Esophagus squamous epithelium (tissue), 5 donors: ENCODE measurements around the gene KCTD1. TPM values are rescaled to one million over a fixed set of nuclear protein-coding genes. Genes with fewer than 3 reads are reported as not detected.

Experiments
- DNase-seq: peaks from one replicate; lab custom pipeline; 2025; lab: John Stamatoyannopoulos, UW
- H3K27ac ChIP-seq, 4 donors: fragments of 200-600 bp; sonication (generic); one replicate each; pipeline ENCODE4 v1.5.1; 2016 to 2019; ENCODE audit warnings: mild to moderate bottlenecking in 1 of 4
- H3K27me3 ChIP-seq, 4 donors: fragments of 200-600 bp; sonication (generic); 1 replicate in 3 of 4; 2 replicates in 1 of 4; pipeline versions ENCODE4 v1.5.1 to v1.6.0; 2017 to 2021; ENCODE audit warnings: antibody characterized with exemption in 1 of 4
- H3K36me3 ChIP-seq, 3 donors: fragments of 200-600 bp; sonication (generic); one replicate each; pipeline ENCODE4 v1.5.1; 2016 to 2019
- H3K4me1 ChIP-seq, 3 donors: fragments of 200-600 bp; sonication (generic); one replicate each; pipeline ENCODE4 v1.5.1; 2017 to 2019
- H3K4me3 ChIP-seq, 4 donors: fragments of 200-600 bp; sonication (generic); 1 replicate in 3 of 4; 2 replicates in 1 of 4; pipeline ENCODE4 v1.5.1; 2016 to 2019; ENCODE audit warnings: mild to moderate bottlenecking in 2 of 4, moderate library complexity in 1 of 4
- H3K9me3 ChIP-seq, 3 donors: fragments of 200-600 bp; sonication (generic); one replicate each; pipeline ENCODE4 v1.5.1; 2016 to 2019
- POLR2A ChIP-seq, 4 donors: fragments of 450-650 bp; IDR thresholded peaks; one replicate each; pipeline ENCODE4 v1.6.1; 2017; ENCODE audit warnings: antibody characterized with exemption in 4 of 4, mild to moderate bottlenecking in 4 of 4, moderate library complexity in 3 of 4
- WGBS, 2 donors: methylation state at CpG; one replicate each; pipeline ENCODE4 v1.1.5; 2018; 5-methylcytosine and 5-hydroxymethylcytosine counted together
- intact Hi-C: fragments of 100-400 bp; cut with DNase I; formaldehyde crosslinking; loops from one replicate; pipeline ENCODE4 v1.15.0; 2022
- total RNA-seq, 4 donors: library from RNA; depleted of rRNA; stranded (reverse); fragments of >200 nt; gene quantifications; one replicate each; pipeline ENCODE4 v1.1.0, GENCODE V29; 2016
- TF ChIP-seq, protein P1 (sequence below), 6 experiments: fragments of 450-650 bp in 4 of 6; fragments of 200-600 bp in 2 of 6; sonication (generic) in 2 of 6; IDR thresholded peaks; one replicate each; pipeline ENCODE4 v1.5.1; 2016 to 2019; ENCODE audit warnings: antibody characterized with exemption in 6 of 6, mild to moderate bottlenecking in 4 of 6, moderate library complexity in 4 of 6
- donor health status: DM: yes; HTN: yes; CAD: no.

Gene KCTD1
- total RNA-seq, 4 donors from 2014 or later: 46.0 to 67.1 (median 56.6) TPM

DNA sequence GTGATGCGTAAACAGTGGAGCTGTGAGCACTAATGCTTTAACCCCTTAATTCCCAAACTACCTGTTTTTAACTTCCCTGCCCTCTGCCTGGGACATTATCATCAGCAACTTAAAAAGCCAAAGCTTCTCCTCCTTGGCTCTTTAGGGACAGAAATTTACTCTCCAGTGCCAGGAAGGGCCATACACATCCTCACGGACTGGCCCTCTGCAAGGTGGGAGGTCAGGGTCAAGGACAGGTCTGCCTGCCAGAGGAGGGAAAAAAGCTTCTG lies 21.5 kb downstream of the KCTD1 start:
- no peaks in the 10 kb centered on the region for H3K9me3 ChIP-seq
- no peak for TF ChIP-seq POLR2A (IDR thresholded peaks at IDR 0.05)
- TF ChIP-seq, protein P1, sequence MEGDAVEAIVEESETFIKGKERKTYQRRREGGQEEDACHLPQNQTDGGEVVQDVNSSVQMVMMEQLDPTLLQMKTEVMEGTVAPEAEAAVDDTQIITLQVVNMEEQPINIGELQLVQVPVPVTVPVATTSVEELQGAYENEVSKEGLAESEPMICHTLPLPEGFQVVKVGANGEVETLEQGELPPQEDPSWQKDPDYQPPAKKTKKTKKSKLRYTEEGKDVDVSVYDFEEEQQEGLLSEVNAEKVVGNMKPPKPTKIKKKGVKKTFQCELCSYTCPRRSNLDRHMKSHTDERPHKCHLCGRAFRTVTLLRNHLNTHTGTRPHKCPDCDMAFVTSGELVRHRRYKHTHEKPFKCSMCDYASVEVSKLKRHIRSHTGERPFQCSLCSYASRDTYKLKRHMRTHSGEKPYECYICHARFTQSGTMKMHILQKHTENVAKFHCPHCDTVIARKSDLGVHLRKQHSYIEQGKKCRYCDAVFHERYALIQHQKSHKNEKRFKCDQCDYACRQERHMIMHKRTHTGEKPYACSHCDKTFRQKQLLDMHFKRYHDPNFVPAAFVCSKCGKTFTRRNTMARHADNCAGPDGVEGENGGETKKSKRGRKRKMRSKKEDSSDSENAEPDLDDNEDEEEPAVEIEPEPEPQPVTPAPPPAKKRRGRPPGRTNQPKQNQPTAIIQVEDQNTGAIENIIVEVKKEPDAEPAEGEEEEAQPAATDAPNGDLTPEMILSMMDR (IDR thresholded peaks at IDR 0.05): no peak
- intact Hi-C loops: no loop called here
- H3K4me1 ChIP-seq: peaks cover 0 to 37% (median 3%) of the 10 kb centered on the region in 3 donors
- H3K36me3 ChIP-seq: peaks cover 0 to 9% (median 0%) of the 10 kb centered on the region in 3 donors
- 55 to 62% methylated on average over 2 of the region's 2 CpGs for whole genome bisulfite sequencing, 2 donors
- no peak overlapping the region for H3K27ac ChIP-seq
- no peak for DNase-seq
- H3K4me3 ChIP-seq: no peak overlapping the region
- H3K27me3 ChIP-seq: no peaks in the 10 kb centered on the region

DNA sequence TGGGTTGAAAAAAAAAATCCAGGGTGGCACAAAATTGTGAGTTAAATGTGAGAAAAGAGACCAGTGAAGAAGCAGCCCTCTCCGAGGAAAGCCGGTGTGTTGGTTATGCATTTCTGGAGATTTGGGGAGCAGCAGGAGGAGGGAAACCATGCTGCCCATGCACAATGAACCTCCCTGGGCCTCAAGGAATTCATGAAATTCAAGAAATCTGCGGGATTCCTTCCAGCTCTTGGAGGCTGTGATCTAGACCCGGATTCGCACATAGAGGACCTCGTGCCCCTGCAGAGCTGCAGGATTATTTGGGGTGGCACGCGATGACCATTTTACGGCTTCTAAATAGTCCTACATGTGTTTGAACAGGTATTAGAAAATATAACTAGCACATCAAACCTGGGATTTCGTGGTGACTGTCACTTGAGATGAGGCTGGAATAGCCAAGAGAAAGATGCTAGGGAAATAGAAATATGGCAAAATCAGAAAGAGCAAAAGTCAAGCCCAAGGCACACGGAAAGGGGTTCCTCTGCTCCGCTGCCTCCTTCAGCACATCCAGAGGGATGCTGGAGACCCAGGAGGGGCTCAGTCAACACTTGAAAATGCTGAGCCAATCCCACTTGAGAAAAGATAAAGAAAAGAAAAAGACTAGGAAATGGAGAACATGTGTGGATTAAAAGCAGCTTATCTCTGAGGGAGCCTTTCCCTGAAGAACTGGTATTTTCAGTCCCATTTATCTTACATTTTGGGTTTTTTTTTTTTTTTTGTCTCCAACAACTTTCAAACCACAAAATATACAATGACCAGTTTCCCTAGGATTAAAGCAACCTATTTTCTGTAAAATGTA lies 22.0 kb downstream of the KCTD1 start:
- 77 to 86% methylated on average over 12 of the region's 12 CpGs for WGBS, 2 donors
- DNase-seq: no peak

DNA sequence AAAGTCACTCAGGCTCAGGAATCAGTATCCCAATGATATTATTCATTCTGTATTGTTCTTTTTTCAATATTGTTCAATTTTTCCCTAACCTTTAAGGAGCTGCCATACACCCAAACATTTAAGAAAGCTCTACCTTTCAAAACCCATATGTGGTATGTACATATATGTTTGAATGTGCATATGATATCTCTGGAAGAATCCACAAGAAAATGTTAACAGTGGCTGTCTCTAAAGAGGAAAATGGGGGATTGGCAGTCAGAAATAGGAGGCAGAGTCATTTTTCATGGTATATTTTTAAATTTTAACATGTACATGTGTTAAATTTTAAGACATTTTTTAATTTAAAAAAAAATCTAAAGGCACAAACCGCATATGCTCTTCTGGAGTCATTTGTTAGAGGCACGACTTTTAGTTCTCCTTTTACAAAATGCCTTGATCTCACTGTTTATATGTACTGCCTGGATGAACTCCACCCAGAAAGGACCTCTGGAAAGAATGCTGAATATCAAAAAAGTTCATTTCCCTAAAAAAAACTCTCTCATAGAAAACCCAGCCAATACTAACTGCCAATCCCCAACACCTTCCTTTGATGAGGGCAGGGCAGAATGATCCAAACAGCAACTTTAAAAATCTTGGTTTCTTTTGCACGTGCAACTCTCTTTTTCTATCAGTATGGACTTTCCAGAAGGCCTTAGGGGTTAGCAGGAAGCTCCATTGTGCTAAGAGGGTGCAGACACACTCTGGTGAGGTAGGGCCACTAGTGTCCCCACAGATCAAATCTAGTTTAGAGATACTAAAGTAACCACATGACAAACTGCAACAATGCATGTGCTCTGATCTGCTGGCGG lies 23.6 kb downstream of the KCTD1 start:
- peaks cover 0 to 43% (median 3%) of the 10 kb centered on the region in 3 donors for H3K4me1 ChIP-seq
- H3K27ac ChIP-seq: no peak overlapping the region
- peaks cover 0 to 9% (median 0%) of the 10 kb centered on the region in 3 donors for H3K36me3 ChIP-seq
- H3K27me3 ChIP-seq: no peaks in the 10 kb centered on the region
- 68% methylated on average over 4 of the region's 4 CpGs for WGBS, 2 donors
- DNase-seq: no peak
- TF ChIP-seq, protein P1 (IDR thresholded peaks at IDR 0.05): no peak
- TF ChIP-seq POLR2A (IDR thresholded peaks at IDR 0.05): no peak
- intact Hi-C loops: no loop called here
- no peak overlapping the region for H3K4me3 ChIP-seq
- H3K9me3 ChIP-seq: no peaks in the 10 kb centered on the region

More for the DNA sequence above, 22.0 kb downstream of the KCTD1 start:
- intact Hi-C loops: no loop called here
- Histone ChIP-seq H3K9me3 (no peaks in the 10 kb centered on the region), H3K27ac (no peak overlapping the region), H3K4me3 (no peak overlapping the region), H3K36me3 (peaks cover 0 to 9% (median 0%) of the 10 kb centered on the region in 3 donors), H3K27me3 (no peaks in the 10 kb centered on the region), H3K4me1 (peaks cover 0 to 41% (median 3%) of the 10 kb centered on the region in 3 donors)
- TF ChIP-seq POLR2A (IDR thresholded peaks at IDR 0.05): no peak

DNA sequence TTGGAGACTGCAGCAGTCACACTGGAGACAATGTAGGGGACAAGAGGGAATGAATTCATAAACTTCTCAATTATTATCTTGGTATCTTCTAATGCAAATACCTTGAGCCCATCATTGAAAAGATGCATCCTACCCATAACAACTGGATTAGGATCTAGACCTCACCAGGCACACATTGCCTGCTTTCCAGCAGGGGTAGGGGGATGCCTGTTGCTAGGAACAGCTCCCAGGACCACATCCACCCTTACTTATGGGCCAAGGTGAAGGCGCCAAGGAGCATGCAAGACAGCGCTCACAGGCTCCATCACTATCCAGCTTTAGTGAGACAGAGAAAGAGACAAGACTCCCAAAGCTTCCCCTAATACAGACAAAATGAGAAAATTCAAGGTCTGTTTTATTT lies 24.4 kb downstream of the KCTD1 start:
- no peak for TF ChIP-seq POLR2A (IDR thresholded peaks at IDR 0.05)
- TF ChIP-seq, protein P1 (IDR thresholded peaks at IDR 0.05): no peak
- peaks cover 0 to 43% (median 3%) of the 10 kb centered on the region in 3 donors for H3K4me1 ChIP-seq
- 94 to 100% methylated on average over 2 of the region's 2 CpGs for WGBS, 2 donors
- DNase-seq: no peak
- H3K4me3 ChIP-seq: no peak overlapping the region
- intact Hi-C loops: no loop called here
- H3K9me3 ChIP-seq: no peaks in the 10 kb centered on the region
- no peak overlapping the region for H3K27ac ChIP-seq
- no peaks in the 10 kb centered on the region for H3K27me3 ChIP-seq
- H3K36me3 ChIP-seq: peaks cover 0 to 9% (median 0%) of the 10 kb centered on the region in 3 donors

DNA sequence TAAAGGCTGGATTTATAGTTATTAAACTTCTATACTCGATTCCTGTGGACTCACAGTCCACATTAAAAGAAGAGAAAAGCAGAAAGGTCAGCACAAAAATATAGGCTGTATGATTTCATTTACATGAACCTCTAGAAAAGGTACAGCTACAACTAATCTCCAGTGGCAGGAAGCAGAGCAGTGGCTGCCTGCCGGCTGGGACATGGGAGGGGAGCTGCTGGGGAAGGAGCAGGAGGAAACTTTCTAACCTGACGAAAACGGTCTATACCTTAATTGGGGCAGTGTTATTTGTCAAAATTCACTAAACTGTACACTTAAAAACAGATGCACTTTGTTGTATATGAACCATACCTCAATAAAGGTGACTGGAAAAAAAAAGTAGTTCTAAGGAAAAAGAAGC lies 26.7 kb downstream of the KCTD1 start:
- intact Hi-C loops: no loop called here
- Histone ChIP-seq H3K4me3 (no peak overlapping the region), H3K4me1 (peaks cover 0 to 25% (median 0%) of the 10 kb centered on the region in 3 donors), H3K27me3 (no peaks in the 10 kb centered on the region), H3K36me3 (peaks cover 0 to 9% (median 0%) of the 10 kb centered on the region in 3 donors), H3K27ac (no peak overlapping the region), H3K9me3 (no peaks in the 10 kb centered on the region)
- TF ChIP-seq POLR2A (IDR thresholded peaks at IDR 0.05): no peak
- TF ChIP-seq, protein P1 (IDR thresholded peaks at IDR 0.05): no peak
- DNase-seq: no peak
- 52 to 75% methylated on average over 4 of the region's 4 CpGs for WGBS, 2 donors
